ENCODE data around the gene SIDT1.

GRCh38 chr3:113623811-113624210, 91.5 kb downstream of the SIDT1 start:
- TF ChIP-seq CTCF (conservative IDR thresholded peaks at IDR 0.05; ENCODE audit: low read length) = no peak
- TF ChIP-seq EZH2phosphoT487 (IDR thresholded peaks at IDR 0.05; ENCODE audit: borderline replicate concordance) = no peak
